Peyer's patch (tissue), 4 donors: ENCODE data around the gene LRRC61. TPM values are rescaled to one million over a fixed set of nuclear protein-coding genes. Genes with fewer than 3 reads are reported as not detected.
A peak's percentile ranks its signal among the peaks of the same experiment; 100 is the strongest.

ENCODE experiments used
- DNase-seq, 3 donors: peaks; one replicate each; pipeline ENCODE4 v3.0.0-alpha.2; 2017 to 2019
- H3K27ac ChIP-seq, 4 donors: fragments of 200-600 bp; sonication (generic); one replicate each; pipeline ENCODE4 v1.5.1; 2016 to 2019
- H3K27me3 ChIP-seq, 2 donors: fragments of 200-600 bp; sonication (generic); one replicate each; pipeline ENCODE4 v1.5.1; 2019
- H3K36me3 ChIP-seq, 3 donors: fragments of 200-600 bp; sonication (generic); one replicate each; pipeline ENCODE4 v1.5.1; 2016 to 2019
- H3K4me1 ChIP-seq, 4 donors: fragments of 200-600 bp; sonication (generic); one replicate each; pipeline ENCODE4 v1.5.1; 2016 to 2019
- H3K4me3 ChIP-seq, 4 donors: fragments of 200-600 bp; sonication (generic); 1 replicate in 3 of 4; 2 replicates in 1 of 4; pipeline ENCODE4 v1.5.1; 2016 to 2019; ENCODE audit warnings: mild to moderate bottlenecking in 1 of 4
- H3K9me3 ChIP-seq, 4 donors: fragments of 200-600 bp; sonication (generic); one replicate each; pipeline ENCODE4 v1.5.1; 2016 to 2019; ENCODE audit warnings: mild to moderate bottlenecking in 1 of 4
- POLR2A ChIP-seq, 2 donors: fragments of 450-650 bp; IDR thresholded peaks; one replicate each; pipeline ENCODE4 v1.5.1; 2017; ENCODE audit warnings: antibody characterized with exemption in 2 of 2, mild to moderate bottlenecking in 2 of 2, moderate library complexity in 2 of 2
- total RNA-seq, 4 donors: library from RNA; depleted of rRNA; stranded (reverse); fragments of >200 nt; gene quantifications; one replicate each; pipeline ENCODE4 v1.1.0, GENCODE V29; 2016
- TF ChIP-seq, protein P1 (sequence below), 6 experiments: fragments of 450-650 bp in 4 of 6; fragments of 200-600 bp in 2 of 6; sonication (generic) in 1 of 6; IDR thresholded peaks; one replicate each; pipeline ENCODE4 v1.5.1; 2017 to 2019; ENCODE audit warnings: antibody characterized with exemption in 6 of 6, mild to moderate bottlenecking in 3 of 6, moderate library complexity in 1 of 6

LRRC61 gene
- total RNA-seq, 4 donors from 2014 or later, result 19.3 to 22.1 (median 20.0) TPM

DNA sequence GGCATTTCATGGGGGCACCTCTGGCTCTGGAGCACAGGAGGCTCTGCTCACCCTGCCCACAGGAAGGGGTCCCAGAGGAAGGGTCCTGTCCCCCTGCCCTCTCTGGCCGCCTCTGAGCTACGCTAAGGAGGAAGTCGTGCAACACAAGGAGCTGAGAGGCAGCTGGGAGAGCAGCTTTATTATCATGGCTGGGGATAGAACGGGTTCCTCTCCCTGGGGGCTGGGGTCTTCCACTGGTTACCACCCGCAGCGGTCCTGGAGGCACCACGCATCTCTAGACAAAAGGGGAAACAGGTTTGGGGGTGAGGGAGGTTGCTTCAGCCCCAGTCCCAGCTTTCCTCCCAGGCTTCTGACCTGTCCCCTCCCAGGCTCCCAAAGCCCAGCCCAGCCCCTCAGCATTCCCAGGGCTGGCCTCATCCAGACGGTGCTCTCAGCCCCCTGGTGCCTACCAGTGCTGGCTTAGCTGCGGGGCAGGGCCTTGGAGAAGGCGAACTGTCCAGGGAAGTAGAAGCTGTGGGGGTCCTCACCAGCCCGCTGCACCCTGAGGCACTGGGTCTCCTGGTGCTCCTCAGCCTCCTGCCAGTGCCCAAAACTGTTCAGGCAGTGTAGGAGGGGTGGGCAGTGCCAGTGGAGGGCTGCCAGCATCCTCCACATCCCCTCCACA, 15.1 kb downstream of the LRRC61 start:
- DNase-seq, result no peak
- H3K9me3 ChIP-seq, result no peaks in the 10 kb centered on the region
- peaks cover 0 to 22% (median 8%) of the 10 kb centered on the region in 4 donors for H3K4me1 ChIP-seq
- H3K27me3 ChIP-seq, result no peaks in the 10 kb centered on the region
- H3K4me3 ChIP-seq, result no peak overlapping the region
- H3K27ac ChIP-seq, result peak overlapping the region in 1 of 4 donors; percentile 69
- TF ChIP-seq POLR2A (IDR thresholded peaks at IDR 0.05), result no peak
- TF ChIP-seq, protein P1, sequence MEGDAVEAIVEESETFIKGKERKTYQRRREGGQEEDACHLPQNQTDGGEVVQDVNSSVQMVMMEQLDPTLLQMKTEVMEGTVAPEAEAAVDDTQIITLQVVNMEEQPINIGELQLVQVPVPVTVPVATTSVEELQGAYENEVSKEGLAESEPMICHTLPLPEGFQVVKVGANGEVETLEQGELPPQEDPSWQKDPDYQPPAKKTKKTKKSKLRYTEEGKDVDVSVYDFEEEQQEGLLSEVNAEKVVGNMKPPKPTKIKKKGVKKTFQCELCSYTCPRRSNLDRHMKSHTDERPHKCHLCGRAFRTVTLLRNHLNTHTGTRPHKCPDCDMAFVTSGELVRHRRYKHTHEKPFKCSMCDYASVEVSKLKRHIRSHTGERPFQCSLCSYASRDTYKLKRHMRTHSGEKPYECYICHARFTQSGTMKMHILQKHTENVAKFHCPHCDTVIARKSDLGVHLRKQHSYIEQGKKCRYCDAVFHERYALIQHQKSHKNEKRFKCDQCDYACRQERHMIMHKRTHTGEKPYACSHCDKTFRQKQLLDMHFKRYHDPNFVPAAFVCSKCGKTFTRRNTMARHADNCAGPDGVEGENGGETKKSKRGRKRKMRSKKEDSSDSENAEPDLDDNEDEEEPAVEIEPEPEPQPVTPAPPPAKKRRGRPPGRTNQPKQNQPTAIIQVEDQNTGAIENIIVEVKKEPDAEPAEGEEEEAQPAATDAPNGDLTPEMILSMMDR (IDR thresholded peaks at IDR 0.05), result no peak
- H3K36me3 ChIP-seq, result peaks cover 0 to 5% (median 0%) of the 10 kb centered on the region in 3 donors

DNA sequence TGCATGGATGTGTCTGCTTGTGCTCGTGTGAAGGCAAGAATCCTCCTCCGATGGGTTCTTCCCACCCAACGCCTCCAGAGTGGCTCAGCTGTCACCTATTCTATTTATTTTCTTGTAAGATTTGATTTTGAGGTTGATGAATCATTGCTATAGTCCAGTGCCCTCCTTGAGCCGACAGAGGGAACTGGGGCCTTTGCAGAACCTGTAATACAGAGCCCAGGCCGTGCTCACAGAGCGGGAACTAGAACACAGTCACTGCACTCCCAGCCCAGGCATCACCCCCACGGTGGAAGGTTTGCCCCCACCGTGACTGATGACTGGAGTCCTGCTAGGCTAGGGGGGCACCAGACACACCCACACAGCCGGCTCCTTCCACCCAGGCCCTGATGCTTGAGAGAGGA, 16.3 kb downstream of the LRRC61 start:
- Histone ChIP-seq H3K36me3 (peaks cover 0 to 5% (median 0%) of the 10 kb centered on the region in 3 donors), H3K27ac (peak overlapping the region in 2 of 4 donors; percentile 64 to 69), H3K4me1 (peaks cover 0 to 22% (median 8%) of the 10 kb centered on the region in 4 donors), H3K9me3 (no peaks in the 10 kb centered on the region), H3K4me3 (peak overlapping the region in 2 of 4 donors; percentile 49 to 58), H3K27me3 (no peaks in the 10 kb centered on the region)
- TF ChIP-seq, protein P1 (IDR thresholded peaks at IDR 0.05), result no peak
- no peak for TF ChIP-seq POLR2A (IDR thresholded peaks at IDR 0.05)
- no peak for DNase-seq

DNA sequence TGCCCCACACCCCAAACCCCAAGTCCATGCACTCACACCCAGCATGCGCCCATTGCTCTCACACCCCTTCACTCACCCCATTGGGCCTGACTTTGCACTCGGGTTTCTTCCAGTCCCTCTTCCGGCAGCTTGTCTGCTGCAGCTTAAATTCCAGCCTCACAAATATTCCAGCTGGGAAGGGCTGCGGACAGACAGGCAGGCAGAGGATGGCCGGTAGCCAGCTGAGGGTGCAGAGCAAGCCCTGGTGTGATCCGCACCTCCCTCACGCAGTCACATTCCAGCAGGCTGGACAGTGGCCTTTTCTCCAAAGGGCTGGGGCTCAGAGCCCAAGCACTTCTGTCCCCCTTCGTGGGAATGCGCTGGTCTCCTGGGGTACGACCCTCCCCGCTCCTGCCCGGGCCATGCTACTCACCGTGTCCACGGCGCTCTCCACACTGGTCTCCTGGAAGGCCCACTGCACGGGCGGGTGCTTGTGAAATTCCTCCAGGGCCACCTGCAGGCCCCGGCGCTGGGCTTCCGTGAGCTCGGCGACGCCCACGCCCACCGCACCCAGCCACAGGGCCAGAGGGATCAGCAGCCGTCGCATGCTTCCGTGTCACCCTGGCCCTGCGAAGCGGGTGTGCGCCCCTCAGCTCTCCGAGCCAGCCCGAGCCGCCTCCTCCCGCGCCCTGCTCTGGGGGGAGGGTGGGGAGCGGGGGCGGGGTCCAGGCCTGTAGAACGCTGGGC, 17.0 kb downstream of the LRRC61 start:
- H3K27ac ChIP-seq, result peak overlapping the region; percentile 59 to 83 (median 66)
- H3K9me3 ChIP-seq, result no peaks in the 10 kb centered on the region
- H3K4me3 ChIP-seq, result peak overlapping the region; percentile 36 to 58 (median 46)
- peak in 1 of 3 donors; percentile 47 for DNase-seq
- H3K27me3 ChIP-seq, result no peaks in the 10 kb centered on the region
- H3K36me3 ChIP-seq, result peaks cover 0 to 5% (median 0%) of the 10 kb centered on the region in 3 donors
- peaks cover 0 to 22% (median 8%) of the 10 kb centered on the region in 4 donors for H3K4me1 ChIP-seq
- TF ChIP-seq POLR2A (IDR thresholded peaks at IDR 0.05), result no peak
- TF ChIP-seq, protein P1 (IDR thresholded peaks at IDR 0.05), result no peak

DNA sequence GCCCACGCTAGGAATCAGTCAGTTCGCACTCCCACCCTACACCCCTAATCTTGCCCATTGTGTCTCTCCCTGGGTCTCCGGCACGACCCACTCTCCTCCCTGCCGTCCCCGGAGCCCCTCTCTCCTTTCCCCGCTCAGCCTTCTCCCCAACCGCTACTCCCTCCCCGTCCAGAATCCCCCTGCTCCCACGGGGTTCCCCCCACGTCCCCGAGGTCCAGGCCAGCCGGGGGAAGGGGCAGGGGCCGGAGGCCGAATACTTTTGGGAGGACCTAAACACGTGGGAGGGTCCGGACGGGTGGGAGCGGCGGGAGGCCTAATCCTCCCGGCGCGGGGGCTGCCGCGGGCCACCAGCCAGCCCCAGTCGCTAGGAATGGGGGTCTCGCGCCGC, 17.7 kb downstream of the LRRC61 start:
- Histone ChIP-seq H3K27me3 (no peaks in the 10 kb centered on the region), H3K4me1 (peaks cover 0 to 16% (median 8%) of the 10 kb centered on the region in 4 donors), H3K9me3 (no peaks in the 10 kb centered on the region), H3K27ac (peak overlapping the region; percentile 59 to 83 (median 66)), H3K4me3 (peak overlapping the region; percentile 36 to 58 (median 46)), H3K36me3 (peaks cover 0 to 5% (median 0%) of the 10 kb centered on the region in 3 donors)
- DNase-seq, result peak in 1 of 3 donors; percentile 40
- TF ChIP-seq, protein P1 (IDR thresholded peaks at IDR 0.05), result no peak
- no peak for TF ChIP-seq POLR2A (IDR thresholded peaks at IDR 0.05)

DNA sequence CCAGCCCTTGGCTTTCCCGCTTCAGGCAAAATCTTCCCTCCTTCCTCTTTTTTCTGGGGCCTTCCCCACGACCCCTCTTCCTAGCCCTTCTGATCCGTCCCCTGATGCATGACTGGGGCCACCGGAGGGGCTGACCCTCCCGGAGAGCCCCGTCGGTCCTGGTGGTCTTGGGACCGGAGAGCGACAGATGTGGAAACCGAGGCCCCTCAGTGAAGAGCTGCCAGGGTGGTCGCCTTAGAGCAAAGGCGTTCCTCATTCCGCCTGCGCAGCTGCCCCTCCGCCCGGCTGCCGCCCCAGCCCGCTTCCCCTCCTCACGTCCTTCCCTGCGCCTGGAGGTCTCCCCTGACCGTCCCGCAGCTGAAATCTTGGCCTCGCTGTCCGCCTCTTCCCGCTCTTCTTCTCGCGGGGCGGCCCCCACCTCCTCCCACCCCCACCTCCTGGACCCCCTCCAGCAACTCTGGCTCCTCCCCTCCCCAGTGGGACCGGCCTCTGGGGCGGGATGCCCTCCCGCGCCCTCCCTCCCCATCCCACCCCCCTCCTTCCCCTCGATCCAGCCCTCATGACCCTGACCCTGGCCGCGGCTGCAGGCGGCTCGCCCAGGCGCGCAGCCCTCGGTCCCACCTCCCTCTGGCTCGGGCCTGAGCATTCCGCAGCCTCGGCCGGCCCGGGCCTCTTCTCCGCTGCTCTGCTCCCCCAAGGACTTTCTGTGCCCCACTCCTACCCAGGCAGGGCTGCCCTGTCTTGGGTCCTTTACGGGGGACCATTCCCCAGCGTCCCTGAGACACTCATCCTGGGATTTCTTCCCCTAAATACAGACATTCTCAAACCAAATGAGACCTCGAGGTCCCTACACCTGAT, 18.3 kb downstream of the LRRC61 start, which contains the start of gene RARRES2:
Gene RARRES2 (minus strand): TSS at position 367 of the 858 bp plus-strand sequence. CDS start 1,020 bp downstream, outside the sequence.
- H3K27ac ChIP-seq, result peak within 1 kb of the TSS; percentile 59 to 83 (median 66)
- H3K27me3 ChIP-seq, result no peaks in the 10 kb centered on the region
- no peak for TF ChIP-seq POLR2A (IDR thresholded peaks at IDR 0.05)
- TF ChIP-seq, protein P1 (IDR thresholded peaks at IDR 0.05), result no peak
- peak in 2 of 3 donors; percentile 51 to 53 for DNase-seq
- peaks cover 0 to 12% (median 8%) of the 10 kb centered on the region in 4 donors for H3K4me1 ChIP-seq
- peaks cover 0 to 5% (median 0%) of the 10 kb centered on the region in 3 donors for H3K36me3 ChIP-seq
- peak within 1 kb of the TSS; percentile 36 to 58 (median 46) for H3K4me3 ChIP-seq
- no peaks in the 10 kb centered on the region for H3K9me3 ChIP-seq
